GM19239 (cell line): ENCODE results near the gene ATAD5.
A peak's percentile ranks its signal among the peaks of the same experiment; 100 is the strongest.
"Not testable (repeated sequence)": the region's sequence is repeated elsewhere in the genome, so short reads cannot be mapped to it uniquely, and the experiment has no call there.

Experiments used
- DNase-seq: peaks from one replicate; pipeline ENCODE4 v3.0.0; 2011; ENCODE audit warnings: low spot score; ENCODE audit not compliant: insufficient read length
- FAIRE-seq: peaks from 2 replicates; lab custom pipeline; 2011; peaks lifted over from hg19 to GRCh38; lab: Jason Lieb, UNC

Gene ATAD5, protein sequence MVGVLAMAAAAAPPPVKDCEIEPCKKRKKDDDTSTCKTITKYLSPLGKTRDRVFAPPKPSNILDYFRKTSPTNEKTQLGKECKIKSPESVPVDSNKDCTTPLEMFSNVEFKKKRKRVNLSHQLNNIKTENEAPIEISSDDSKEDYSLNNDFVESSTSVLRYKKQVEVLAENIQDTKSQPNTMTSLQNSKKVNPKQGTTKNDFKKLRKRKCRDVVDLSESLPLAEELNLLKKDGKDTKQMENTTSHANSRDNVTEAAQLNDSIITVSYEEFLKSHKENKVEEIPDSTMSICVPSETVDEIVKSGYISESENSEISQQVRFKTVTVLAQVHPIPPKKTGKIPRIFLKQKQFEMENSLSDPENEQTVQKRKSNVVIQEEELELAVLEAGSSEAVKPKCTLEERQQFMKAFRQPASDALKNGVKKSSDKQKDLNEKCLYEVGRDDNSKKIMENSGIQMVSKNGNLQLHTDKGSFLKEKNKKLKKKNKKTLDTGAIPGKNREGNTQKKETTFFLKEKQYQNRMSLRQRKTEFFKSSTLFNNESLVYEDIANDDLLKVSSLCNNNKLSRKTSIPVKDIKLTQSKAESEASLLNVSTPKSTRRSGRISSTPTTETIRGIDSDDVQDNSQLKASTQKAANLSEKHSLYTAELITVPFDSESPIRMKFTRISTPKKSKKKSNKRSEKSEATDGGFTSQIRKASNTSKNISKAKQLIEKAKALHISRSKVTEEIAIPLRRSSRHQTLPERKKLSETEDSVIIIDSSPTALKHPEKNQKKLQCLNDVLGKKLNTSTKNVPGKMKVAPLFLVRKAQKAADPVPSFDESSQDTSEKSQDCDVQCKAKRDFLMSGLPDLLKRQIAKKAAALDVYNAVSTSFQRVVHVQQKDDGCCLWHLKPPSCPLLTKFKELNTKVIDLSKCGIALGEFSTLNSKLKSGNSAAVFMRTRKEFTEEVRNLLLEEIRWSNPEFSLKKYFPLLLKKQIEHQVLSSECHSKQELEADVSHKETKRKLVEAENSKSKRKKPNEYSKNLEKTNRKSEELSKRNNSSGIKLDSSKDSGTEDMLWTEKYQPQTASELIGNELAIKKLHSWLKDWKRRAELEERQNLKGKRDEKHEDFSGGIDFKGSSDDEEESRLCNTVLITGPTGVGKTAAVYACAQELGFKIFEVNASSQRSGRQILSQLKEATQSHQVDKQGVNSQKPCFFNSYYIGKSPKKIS (N-terminal part only)

GRCh38 chr17:30831663-30832437, at the start of gene ATAD5:
ATAD5 (plus strand) TSS chr17:30831966; CDS start chr17:30832348, 382 bp downstream.
- FAIRE-seq (peak; percentile 90), DNase-seq (peak; percentile 78)

DNA sequence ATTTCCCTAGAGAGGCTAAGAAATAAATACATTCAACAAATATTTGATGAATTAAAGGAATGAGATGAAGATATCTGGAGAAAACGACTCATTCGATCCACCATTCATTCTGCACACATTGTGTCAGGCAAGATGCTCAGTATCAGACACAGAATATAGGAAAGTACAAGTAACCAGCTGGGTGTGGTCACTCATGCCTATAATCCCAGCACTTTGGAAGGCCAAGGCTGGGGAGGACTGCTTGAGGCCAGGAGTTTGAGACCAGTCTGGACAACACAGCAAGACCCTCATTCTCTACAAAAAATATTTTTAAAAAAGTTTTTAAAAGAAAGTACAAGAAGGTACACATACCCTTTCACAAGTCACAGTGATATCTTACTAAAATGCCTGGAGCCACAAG, 49.6 kb upstream of the ATAD5 start:
- no peak for FAIRE-seq
- no peak for DNase-seq

GRCh38 chr17:30788918-30789317, 42.8 kb upstream of the ATAD5 start:
- DNase-seq (no peak), FAIRE-seq (no peak)

GRCh38 chr17:30790279-30790678, 41.5 kb upstream of the ATAD5 start:
- peak; percentile 66 for FAIRE-seq
- DNase-seq: peak; percentile 26

DNA sequence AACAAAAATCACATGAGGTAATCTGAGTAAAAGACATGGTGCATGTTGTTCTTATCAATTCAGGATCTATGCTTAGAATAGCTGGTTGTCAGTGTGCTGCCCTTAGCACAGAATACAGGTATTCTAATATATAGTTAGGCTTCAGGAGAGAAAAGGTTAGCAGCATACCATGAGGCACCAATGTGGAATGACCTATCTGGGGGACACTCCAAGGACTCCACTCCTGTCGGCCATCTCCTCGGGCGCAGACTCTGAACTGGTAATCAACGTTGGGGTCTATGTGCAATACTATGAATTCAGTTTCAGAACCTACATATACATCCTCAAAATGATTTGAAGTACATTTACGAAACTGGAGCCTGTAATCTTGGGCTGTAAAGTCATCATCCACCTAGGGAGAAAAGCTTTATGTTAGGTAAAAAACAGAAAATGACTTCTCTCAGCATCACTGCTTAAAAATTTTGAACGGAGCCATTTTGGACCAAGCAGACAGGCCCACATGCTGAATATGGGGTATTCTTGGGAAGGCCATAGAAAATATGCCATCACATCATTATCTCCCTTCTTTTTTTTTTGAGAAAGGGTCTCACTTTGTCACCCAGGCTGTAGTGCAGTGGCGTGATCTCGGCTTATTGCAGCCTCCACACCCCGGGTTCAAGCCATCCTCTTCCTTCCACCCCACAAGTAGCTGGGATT, 38.3 kb upstream of the ATAD5 start:
- FAIRE-seq: no peak
- no peak for DNase-seq

- FAIRE-seq (no peak), DNase-seq (no peak)
Observed at GRCh38 chr17:30794372-30794771, 37.4 kb upstream of the ATAD5 start.

DNA sequence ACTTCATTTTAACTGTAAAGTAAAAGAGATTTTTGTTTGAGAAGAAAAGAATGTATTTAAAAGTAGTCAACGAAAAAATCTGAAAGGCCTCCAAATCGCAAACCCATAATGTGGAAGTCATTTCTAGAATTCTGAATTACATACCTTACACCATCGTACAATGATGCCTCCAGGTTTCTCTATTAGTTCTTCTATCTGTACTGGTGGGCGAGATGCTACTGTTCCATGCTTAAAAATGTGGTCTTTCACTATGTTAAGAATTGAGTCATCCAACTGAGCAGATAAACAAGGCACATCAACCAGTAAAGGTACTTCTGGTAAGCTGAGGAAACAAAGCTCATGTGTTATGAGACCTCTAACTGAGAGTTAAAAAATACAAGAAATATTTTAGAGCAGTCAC, 35.8 kb upstream of the ATAD5 start:
- DNase-seq (no peak), FAIRE-seq (no peak)

DNA sequence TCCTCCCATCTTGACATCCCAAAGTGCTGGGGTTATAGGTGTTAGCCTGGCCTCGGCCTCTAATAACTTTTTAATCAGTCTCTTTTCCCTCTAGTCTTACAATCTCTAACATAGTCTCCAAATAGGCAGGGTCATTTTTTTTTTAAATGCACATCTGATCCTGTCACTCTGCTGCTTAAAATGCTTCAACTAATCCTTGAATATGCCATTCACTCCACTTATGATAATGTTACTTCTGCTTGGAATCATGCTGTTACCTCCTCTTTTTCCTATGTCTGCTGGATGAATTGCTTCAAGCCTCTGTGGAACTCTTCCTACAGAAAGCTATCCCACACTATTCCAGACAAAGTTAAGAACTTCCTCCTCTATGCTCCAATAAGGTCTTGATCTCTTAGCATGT, 30.1 kb upstream of the ATAD5 start:
- no peak for FAIRE-seq

GRCh38 chr17:30805944-30806456, 25.8 kb upstream of the ATAD5 start:
- FAIRE-seq: peak; percentile 11

More for the DNA sequence above, 30.1 kb upstream of the ATAD5 start:
- DNase-seq: no peak

GRCh38 chr17:30807896-30808295, 23.9 kb upstream of the ATAD5 start:
- no peak for DNase-seq
- no peak for FAIRE-seq

More at GRCh38 chr17:30805944-30806456, 25.8 kb upstream of the ATAD5 start:
- no peak for DNase-seq

DNA sequence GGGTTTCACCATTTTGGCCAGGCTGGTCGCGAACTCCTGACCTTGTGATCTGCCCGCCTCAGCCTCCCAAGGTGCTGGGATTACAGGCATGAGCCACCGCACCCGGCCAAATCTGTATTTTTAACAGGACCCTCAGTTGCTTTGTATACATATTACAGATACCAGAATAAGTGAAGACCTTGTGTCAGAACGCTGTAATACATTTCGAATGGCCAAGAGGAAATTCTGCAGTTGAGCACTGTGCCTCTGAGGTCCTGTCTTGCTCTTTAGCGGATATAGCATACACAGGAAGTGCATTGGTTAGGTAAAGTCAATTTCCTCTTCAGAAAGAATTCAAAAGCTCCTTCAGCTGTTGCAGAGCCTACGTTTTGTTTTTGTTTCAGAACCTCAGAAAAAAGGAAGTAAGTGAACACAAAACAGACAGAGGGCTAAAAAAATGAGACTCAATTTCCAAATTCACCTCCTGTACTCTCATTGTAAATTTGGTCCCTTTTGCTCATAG, 22.9 kb upstream of the ATAD5 start:
- FAIRE-seq: peak; percentile 95
- peak; percentile 46 for DNase-seq

GRCh38 chr17:30809867-30810266, 21.9 kb upstream of the ATAD5 start:
- FAIRE-seq: peak; percentile 18
- DNase-seq: no peak

DNA sequence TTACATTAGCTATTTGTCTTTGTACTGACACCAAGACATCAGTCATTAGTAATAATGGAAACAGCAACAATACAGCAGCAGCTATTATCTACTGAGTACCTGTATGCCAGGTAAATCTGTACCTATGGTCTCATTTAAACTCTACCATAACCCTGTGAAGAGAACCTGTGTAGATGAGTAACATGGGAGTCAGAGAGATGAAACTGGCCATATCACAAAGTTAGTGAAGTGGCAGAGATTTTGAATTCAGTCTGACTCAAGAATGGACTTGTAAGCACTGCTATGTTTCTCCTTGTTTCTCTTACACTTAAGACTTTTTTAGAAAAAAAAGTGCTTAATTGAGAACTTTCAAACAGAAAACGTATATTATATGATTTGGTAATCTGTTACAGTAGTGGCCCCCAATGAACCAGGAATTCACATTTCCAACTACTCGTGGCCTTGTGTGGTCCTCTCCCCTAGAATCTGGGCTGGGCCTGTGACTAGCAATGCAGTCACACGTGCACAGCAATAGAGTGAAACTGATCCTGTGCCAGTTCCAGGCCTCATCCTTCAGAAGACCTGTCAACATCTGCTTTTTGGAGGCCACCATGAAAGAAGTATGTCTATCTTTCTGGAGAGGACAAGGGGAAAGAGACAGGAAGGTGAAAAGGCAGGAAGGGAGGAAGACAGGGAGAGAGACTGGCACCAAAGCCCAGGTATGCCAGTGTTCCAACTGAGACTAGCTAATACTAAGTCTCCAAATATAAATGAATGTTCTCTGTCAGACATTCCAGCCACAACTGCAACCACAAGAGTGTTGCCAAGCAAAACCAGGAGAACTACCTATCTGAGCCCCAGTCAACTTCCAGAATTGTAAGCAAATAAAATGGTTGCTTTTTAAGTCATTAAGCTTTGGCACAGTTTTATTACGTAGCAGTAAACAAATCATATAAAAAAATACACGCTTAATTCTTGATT, 19.3 kb upstream of the ATAD5 start:
- peak; percentile 73 for FAIRE-seq
- DNase-seq: no peak

DNA sequence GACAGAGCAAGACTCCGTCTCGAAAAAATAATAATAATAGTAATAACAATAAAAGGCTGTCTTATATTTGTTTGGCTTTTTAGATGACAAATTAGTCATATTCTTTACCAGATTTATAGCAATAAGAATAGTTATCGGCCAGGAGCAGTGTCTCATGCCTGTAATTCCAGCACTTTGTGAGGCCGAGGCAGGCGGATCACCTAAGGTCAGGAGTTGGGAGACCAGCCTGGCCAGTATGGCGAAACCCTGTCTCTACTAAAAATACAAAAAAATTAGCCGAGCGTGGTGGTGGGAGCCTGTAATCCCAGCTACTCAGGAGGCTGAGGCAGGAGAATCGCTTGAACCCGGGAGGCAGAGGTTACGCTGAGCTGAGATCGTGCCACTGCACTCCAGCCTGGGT, 17.5 kb upstream of the ATAD5 start:
- not testable (repeated sequence) for DNase-seq, FAIRE-seq

DNA sequence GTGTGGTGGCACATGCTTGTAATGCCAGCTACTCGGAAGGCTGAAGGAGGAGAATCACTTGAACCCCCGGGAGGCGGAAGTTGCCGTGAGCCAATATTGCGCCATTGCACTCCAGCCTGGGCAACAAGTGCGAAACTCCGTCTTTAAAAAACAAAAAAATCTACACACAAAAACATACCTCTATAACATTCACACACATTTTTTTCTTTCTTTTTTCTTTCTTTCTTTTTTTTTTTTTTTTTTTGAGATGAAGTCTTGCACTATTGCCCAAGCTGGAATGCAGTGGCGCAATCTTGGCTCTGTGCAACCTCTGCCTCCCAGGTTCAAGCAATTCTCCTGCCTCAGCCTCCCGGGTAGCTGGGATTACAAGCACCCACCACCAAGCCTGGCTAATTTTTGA, 16.9 kb upstream of the ATAD5 start:
- not testable (repeated sequence) for FAIRE-seq, DNase-seq

GRCh38 chr17:30816165-30816564, 15.6 kb upstream of the ATAD5 start:
- no peak for FAIRE-seq
- DNase-seq: no peak

GRCh38 chr17:30819971-30820705, 11.6 kb upstream of the ATAD5 start:
- no peak for FAIRE-seq
- no peak for DNase-seq
